ENCODE results near the gene SQSTM1. TPM values are rescaled to one million over a fixed set of nuclear protein-coding genes. Genes with fewer than 3 reads are reported as not detected.
"Not testable (repeated sequence)": the region's sequence is repeated elsewhere in the genome, so short reads cannot be mapped to it uniquely, and the experiment has no call there.

The SQSTM1 gene
- polyA plus RNA-seq, 2 of the 4 experiments (the other 2 are of a cell fraction) = 362 to 625 TPM

DNA sequence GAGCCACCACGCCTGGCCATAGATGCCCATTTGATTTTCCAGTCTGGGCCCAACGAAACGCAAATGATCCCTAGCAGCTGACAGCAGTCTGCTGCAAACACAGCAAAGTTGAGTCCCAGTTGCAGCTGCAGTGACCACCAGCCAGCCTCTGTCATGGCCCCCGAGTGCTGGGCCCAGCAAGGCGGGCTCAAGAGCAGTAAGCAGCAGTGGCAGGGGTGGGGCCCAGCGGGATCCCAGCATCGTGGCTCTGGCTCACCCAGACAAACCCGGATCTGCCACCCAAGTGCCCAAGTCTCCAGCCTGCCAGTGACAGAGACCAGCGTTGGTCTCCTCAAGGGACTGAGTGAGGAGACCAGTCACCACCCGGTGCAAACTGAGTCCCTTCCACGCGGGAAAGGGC, 33.8 kb upstream of the SQSTM1 start:
- H3K4me3 ChIP-seq = no peak overlapping the region
- H3K4me2 ChIP-seq = no peak overlapping the region
- CTCF ChIA-PET = interaction anchor here (0.8 to 2.8 kb wide), 5 partner anchors 9 to 33 kb away, joined by 3 to 13 read pairs (median 5); no protein-coding TSS in a partner anchor
- no peaks in the 10 kb centered on the region for H3K4me1 ChIP-seq
- 67% methylated on average over 10 of the region's 12 CpGs for WGBS (ENCODE audit: missing lambda C conversion rate)
- FAIRE-seq (no peak), DNase-seq (ENCODE audit: low read depth in 1 of 2, low spot score in 1 of 2) (no peak), ATAC-seq (peak; percentile 9 to 17; a peak in 2 of 6 replicates)
- no peaks in the 10 kb centered on the region for H3K9me3 ChIP-seq
- no peak overlapping the region for H3K27ac ChIP-seq
- POLR2A ChIA-PET = no interaction called here
- no peak for TF ChIP-seq RFX5 (IDR thresholded peaks at IDR 0.05)
- TF ChIP-seq HEYL (CRISPR knock-in tag; IDR thresholded peaks at IDR 0.05) = no peak
- TF ChIP-seq, protein P1, sequence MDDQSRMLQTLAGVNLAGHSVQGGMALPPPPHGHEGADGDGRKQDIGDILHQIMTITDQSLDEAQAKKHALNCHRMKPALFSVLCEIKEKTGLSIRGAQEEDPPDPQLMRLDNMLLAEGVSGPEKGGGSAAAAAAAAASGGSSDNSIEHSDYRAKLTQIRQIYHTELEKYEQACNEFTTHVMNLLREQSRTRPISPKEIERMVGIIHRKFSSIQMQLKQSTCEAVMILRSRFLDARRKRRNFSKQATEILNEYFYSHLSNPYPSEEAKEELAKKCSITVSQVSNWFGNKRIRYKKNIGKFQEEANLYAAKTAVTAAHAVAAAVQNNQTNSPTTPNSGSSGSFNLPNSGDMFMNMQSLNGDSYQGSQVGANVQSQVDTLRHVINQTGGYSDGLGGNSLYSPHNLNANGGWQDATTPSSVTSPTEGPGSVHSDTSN (IDR thresholded peaks at IDR 0.05) = no peak
- TF ChIP-seq, protein P2, sequence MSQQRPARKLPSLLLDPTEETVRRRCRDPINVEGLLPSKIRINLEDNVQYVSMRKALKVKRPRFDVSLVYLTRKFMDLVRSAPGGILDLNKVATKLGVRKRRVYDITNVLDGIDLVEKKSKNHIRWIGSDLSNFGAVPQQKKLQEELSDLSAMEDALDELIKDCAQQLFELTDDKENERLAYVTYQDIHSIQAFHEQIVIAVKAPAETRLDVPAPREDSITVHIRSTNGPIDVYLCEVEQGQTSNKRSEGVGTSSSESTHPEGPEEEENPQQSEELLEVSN (IDR thresholded peaks at IDR 0.05; ENCODE audit: borderline replicate concordance, low read depth) = no peak
- TF ChIP-seq, protein P3, sequence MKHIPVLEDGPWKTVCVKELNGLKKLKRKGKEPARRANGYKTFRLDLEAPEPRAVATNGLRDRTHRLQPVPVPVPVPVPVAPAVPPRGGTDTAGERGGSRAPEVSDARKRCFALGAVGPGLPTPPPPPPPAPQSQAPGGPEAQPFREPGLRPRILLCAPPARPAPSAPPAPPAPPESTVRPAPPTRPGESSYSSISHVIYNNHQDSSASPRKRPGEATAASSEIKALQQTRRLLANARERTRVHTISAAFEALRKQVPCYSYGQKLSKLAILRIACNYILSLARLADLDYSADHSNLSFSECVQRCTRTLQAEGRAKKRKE (CRISPR knock-in tag; IDR thresholded peaks at IDR 0.05; ENCODE audit: low read depth) = no peak
- TF ChIP-seq JUNB (IDR thresholded peaks at IDR 0.05) = no peak
- TF ChIP-seq, protein P4, sequence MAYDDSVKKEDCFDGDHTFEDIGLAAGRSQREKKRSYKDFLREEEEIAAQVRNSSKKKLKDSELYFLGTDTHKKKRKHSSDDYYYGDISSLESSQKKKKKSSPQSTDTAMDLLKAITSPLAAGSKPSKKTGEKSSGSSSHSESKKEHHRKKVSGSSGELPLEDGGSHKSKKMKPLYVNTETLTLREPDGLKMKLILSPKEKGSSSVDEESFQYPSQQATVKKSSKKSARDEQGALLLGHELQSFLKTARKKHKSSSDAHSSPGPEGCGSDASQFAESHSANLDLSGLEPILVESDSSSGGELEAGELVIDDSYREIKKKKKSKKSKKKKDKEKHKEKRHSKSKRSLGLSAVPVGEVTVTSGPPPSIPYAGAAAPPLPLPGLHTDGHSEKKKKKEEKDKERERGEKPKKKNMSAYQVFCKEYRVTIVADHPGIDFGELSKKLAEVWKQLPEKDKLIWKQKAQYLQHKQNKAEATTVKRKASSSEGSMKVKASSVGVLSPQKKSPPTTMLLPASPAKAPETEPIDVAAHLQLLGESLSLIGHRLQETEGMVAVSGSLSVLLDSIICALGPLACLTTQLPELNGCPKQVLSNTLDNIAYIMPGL (CRISPR knock-in tag; IDR thresholded peaks at IDR 0.05; ENCODE audit: borderline replicate concordance) = no peak
- TF ChIP-seq POLR2AphosphoS2 (conservative IDR thresholded peaks at IDR 0.05; ENCODE audit: low read length) = no peak
- TF ChIP-seq NR3C1 (IDR thresholded peaks at IDR 0.05) = no peak
- TF ChIP-seq BHLHE40 (IDR thresholded peaks at IDR 0.05; ENCODE audit: low read depth, low read length) = no peak
- no peak for TF ChIP-seq MAZ (IDR thresholded peaks at IDR 0.05; ENCODE audit: borderline replicate concordance, low read depth, low read length)
- no peak for TF ChIP-seq CEBPB (IDR thresholded peaks at IDR 0.05)
- TF ChIP-seq POLR2A (IDR thresholded peaks at IDR 0.05; ENCODE audit: low read length) = no peak

DNA sequence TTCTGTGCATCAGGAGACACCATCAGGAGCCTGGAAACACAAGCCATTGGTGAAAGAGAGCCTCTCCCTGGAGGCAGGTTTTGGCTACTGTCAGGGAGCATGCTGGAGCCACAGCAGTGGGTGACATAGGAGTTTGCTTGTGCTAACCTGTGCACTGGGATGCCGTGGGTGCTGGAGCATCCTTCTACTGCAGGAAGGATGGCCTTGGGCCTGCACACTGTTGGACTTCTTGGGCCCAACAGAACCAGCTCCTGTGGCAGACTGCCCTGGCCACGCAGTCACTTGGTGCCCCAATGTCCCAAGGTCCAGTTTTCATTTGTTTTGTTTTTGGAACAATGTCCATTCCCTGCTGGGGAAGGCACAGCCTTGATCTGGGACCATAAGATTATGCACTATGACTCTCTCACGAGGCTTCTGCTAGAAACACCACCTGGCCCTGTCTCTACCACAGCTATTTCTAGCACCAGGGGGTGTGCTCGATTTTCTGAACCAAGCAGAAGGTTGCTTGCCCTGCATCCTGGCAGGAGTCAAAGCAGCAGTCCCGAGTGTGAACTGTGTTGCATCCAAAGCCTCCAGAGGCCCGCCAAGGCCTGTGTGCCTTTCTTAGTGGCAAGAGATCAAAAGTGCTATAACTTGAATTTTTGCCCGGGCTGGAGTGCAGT, 32.4 kb upstream of the SQSTM1 start:
- TF ChIP-seq RAD21 (conservative IDR thresholded peaks at IDR 0.05 in 1 of 2, IDR thresholded peaks at IDR 0.05 in 1 of 2) = no peak
- TF ChIP-seq HOXA7 (CRISPR knock-in tag; IDR thresholded peaks at IDR 0.05) = no peak
- TF ChIP-seq ZFP36 (IDR thresholded peaks at IDR 0.05; ENCODE audit: borderline replicate concordance, partially characterized antibody) = no peak
- TF ChIP-seq KDM1A (IDR thresholded peaks at IDR 0.05; ENCODE audit: low read depth) = no peak
- TF ChIP-seq, protein P5, sequence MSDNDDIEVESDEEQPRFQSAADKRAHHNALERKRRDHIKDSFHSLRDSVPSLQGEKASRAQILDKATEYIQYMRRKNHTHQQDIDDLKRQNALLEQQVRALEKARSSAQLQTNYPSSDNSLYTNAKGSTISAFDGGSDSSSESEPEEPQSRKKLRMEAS (IDR thresholded peaks at IDR 0.05) = no peak
- TF ChIP-seq NPAS2 (CRISPR knock-in tag; IDR thresholded peaks at IDR 0.05; ENCODE audit: borderline replicate concordance) = no peak
- no peak overlapping the region for H3K27ac ChIP-seq
- no peak for DNase-seq (ENCODE audit: low read depth in 1 of 2, low spot score in 1 of 2)
- POLR2A ChIA-PET = no interaction called here
- CTCF ChIA-PET = interaction anchor here (0.5 to 6.4 kb wide), 9 partner anchors 8 to 1382 kb away, joined by 3 to 28 read pairs (median 4); no protein-coding TSS in a partner anchor
- H3K4me3 ChIP-seq = no peak overlapping the region
- ATAC-seq = 0 out of 6 replicates have a peak, but pooled peaks of 1 of the 2 experiments have one; percentile 7
- no peaks in the 10 kb centered on the region for H3K4me1 ChIP-seq
- FAIRE-seq = no peak
- H3K4me2 ChIP-seq = no peak overlapping the region
- H3K9me3 ChIP-seq = no peaks in the 10 kb centered on the region
- 88% methylated on average over 7 of the region's 7 CpGs for WGBS (ENCODE audit: missing lambda C conversion rate)

DNA sequence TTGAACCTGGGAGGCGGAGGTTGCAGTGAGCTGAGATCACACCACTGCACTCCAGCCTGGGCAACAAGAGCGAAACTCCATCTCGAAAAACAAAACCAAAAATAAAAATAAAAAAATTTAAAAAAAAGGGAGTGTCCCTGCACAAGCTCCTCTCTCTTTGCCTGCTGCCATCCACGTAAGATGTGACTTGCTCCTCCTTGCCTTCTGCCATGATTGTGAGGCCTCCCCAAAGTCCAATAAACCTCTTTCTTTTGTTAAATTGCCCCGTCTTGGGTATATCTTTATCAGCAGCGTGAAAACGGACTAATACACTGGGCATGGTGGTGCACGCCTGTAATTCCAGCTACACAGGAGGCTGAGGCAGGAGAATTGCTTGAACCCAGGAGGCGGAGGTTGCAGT, 31.4 kb upstream of the SQSTM1 start:
- FAIRE-seq; H3K4me2 ChIP-seq; H3K9me3 ChIP-seq; H3K27ac ChIP-seq; ATAC-seq; DNase-seq (ENCODE audit: low read depth in 1 of 2, low spot score in 1 of 2); H3K4me3 ChIP-seq; POLR2A ChIA-PET; H3K4me1 ChIP-seq: not testable (repeated sequence)
- CTCF ChIA-PET = interaction anchor here (1.2 to 6.4 kb wide), 4 partner anchors 9 to 26 kb away, joined by 3 to 28 read pairs (median 10); no protein-coding TSS in a partner anchor
- 99% methylated on average over 8 of the region's 9 CpGs for WGBS (ENCODE audit: missing lambda C conversion rate)
